Bladder microvascular endothelial cell (primary cell): Measurements from ENCODE around the gene PSMA7. TPM values are rescaled to one million over a fixed set of nuclear protein-coding genes. Genes with fewer than 3 reads are reported as not detected.

ENCODE experiments used
- total RNA-seq: library from RNA; depleted of rRNA; stranded (reverse); fragments of >200 nt; gene quantifications from 2 replicates; pipeline ENCODE4 v1.2.3, GENCODE V29; 2014

PSMA7 gene
- total RNA-seq: 407 and 459 TPM in 2 replicates

GRCh38 chr20:62143081-62143956, at the start of gene PSMA7, which contains the start of gene SS18L1:
Gene PSMA7 (minus strand): TSS chr20:62143394. CDS start chr20:62143303, 91 bp downstream.
Gene SS18L1 (plus strand): TSS chr20:62143769. CDS start chr20:62143821, 52 bp downstream.

DNA sequence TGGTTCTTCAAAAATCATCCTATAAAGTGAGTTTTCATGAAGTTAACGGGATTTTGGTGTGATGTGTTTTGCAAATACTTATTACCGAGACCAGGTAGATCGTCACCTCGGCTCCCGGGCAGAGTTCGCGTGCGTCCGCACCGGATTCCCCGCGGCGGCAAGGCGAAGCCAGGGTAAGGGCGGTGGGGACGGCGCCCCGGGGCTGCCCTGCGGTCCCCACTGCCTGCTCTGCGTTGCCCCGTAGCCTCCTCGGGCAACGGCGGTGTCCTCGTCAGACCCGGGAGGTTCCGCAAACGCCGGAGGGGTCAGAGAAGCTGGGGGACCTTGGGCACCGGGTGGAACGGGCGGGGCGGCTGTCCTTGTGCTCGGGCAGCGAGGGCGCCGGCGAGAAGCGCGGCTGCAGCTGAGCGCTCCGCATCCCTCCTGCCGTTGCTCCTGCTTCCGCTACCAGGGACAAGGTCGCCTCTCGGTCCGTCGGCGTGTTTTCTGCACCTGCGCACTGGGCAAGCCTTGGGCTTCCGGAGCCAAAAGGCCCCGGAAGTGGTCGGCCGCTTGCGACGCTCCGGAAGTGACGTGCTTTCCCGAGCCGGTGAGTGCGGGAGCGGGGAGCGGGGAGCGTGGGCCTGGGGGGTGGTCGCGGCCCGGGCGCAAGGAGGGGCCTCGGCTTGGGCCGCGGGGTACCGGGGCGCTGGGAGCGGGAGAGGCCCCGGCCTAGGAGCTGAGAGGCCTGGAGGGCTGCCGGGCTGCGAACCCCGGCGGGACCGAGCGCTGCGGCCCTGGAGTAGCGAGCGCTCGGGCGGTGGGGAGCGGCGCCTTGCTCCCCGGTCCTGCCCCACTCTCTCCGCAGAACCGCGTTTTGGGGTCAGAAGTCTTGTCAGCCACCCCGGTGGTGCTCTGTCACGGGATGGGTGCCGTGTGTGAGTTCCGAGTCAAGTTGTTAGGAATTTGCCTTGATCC, 39.6 kb upstream of the PSMA7 start, which contains the start of gene MTG2:
Gene MTG2, plus strand, starts transcription at position 560 of the 957 bp plus-strand sequence. CDS start 10,393 bp downstream, outside the sequence.

DNA sequence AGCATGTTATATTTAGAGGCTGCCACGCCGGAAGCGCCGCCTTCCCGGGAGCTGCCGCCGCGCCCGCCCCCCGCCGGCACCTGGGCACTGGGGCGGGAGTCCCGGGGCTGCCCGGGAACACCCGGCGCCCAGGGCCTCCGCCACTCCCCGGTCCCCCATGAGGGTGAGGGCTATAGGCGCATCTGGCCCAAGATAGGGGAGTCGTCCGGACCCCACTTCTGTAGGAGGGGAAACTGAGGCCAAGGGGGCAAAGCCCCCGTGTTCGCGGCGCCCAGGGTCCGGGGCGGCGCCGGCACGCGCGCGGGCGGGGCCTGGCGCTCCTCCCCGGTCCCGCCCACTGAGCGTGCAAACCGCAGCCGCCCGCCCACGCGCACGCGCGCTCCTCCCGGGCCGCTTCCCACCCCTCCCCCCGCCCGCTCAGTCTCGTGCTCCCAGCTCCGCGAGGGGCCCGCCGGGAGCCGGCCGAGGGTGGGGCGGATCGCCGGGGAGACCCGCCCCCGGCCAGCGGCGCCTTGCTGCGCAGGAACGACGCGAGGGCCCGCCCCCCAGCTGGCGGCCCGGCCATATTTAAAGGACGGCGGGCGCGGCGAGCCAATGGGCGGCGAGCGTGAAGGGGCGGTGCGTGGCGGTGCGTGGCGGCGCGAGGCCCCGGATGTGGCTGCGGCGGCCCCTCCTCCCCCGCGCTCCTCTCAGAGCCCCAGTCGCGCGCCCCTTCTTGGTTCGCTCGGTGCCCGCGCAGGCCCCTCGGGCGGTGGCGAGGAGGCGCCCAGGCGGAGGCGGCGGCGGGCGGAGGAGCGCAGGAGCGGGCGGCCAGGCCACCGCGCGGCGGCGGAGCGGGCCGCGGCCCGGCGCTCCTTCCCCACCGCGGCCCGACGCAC, 21.2 kb downstream of the PSMA7 start, which contains the start of gene LSM14B:
Gene LSM14B, plus strand, starts transcription at position 700 of the 878 bp plus-strand sequence. CDS start 192 bp downstream, outside the sequence.

Other genes starting within 250 kb of the PSMA7 start
- gene TAF4, start 77.5 kb downstream of the PSMA7 start, total RNA-seq: 2.4 and 9.9 TPM in 2 replicates
- gene LSM14B, start 20.9 kb downstream of the PSMA7 start, total RNA-seq: 24.8 and 31.8 TPM in 2 replicates
- gene SS18L1, start 375 bp upstream of the PSMA7 start, total RNA-seq: 6.2 and 16.7 TPM in 2 replicates
- gene MTG2, start 39.6 kb upstream of the PSMA7 start, total RNA-seq: 9.4 and 17.1 TPM in 2 replicates
- not detected in 2 replicates for gene HRH3, start 76.9 kb upstream of the PSMA7 start, total RNA-seq
- 17.6 and 37.1 TPM in 2 replicates for gene OSBPL2, start 95.1 kb upstream of the PSMA7 start, total RNA-seq
- 104 and 109 TPM in 2 replicates for gene ADRM1, start 159.6 kb upstream of the PSMA7 start, total RNA-seq
- 65.6 and 72.9 TPM in 2 replicates for gene LAMA5, start 223.9 kb upstream of the PSMA7 start, total RNA-seq
- 639 and 784 TPM in 2 replicates for gene RPS21, start 243.7 kb upstream of the PSMA7 start, total RNA-seq